Esophagus mucosa (tissue), 1 donor: ENCODE data around the gene UCP1. TPM values are rescaled to one million over a fixed set of nuclear protein-coding genes. Genes with fewer than 3 reads are reported as not detected.

Experiments
- ATAC-seq: fragments of 200-7000 bp; cut with Tn5 transposase; one replicate; pipeline ENCODE4 v1.9.1; 2020
- total RNA-seq: library from RNA; stranded (reverse); gene quantifications from one replicate; pipeline ENCODE4 v1.2.4, GENCODE V29; 2023
- donor health status: DM: yes; HTN: yes; CAD: no.

Gene UCP1
- not detected for total RNA-seq

- peak; percentile 66 for ATAC-seq
Measured at GRCh38 chr4:140568507-140569306, at the start of gene UCP1. Gene UCP1, minus strand, starts transcription at chr4:140568961. Its CDS starts 232 bp downstream, at chr4:140568729.

GRCh38 chr4:140617499-140618248 lies 48.9 kb upstream of the UCP1 start:
- ATAC-seq = no peak

GRCh38 chr4:140615451-140615850 lies 46.7 kb upstream of the UCP1 start:
- ATAC-seq = no peak

GRCh38 chr4:140612357-140612756 lies 43.6 kb upstream of the UCP1 start:
- ATAC-seq = no peak

GRCh38 chr4:140611854-140612253 lies 43.1 kb upstream of the UCP1 start:
- peak; percentile 42 for ATAC-seq

GRCh38 chr4:140609548-140610425 lies 41.0 kb upstream of the UCP1 start:
- ATAC-seq = peak; percentile 69

GRCh38 chr4:140607852-140608251 lies 39.1 kb upstream of the UCP1 start:
- no peak for ATAC-seq

- ATAC-seq = no peak
Measured at GRCh38 chr4:140604544-140604943, 35.8 kb upstream of the UCP1 start.

GRCh38 chr4:140603286-140603685 lies 34.5 kb upstream of the UCP1 start:
- no peak for ATAC-seq

GRCh38 chr4:140602714-140603113 lies 34.0 kb upstream of the UCP1 start:
- ATAC-seq = no peak

- ATAC-seq = no peak
Measured at GRCh38 chr4:140600408-140600807, 31.6 kb upstream of the UCP1 start.

GRCh38 chr4:140595065-140595464 lies 26.3 kb upstream of the UCP1 start:
- ATAC-seq = peak; percentile 96

- ATAC-seq = no peak
Measured at GRCh38 chr4:140584439-140584838, 15.7 kb upstream of the UCP1 start.

GRCh38 chr4:140581078-140581477 lies 12.3 kb upstream of the UCP1 start:
- no peak for ATAC-seq

- no peak for ATAC-seq
Measured at GRCh38 chr4:140579278-140579677, 10.5 kb upstream of the UCP1 start.

GRCh38 chr4:140575489-140575888 lies 6.7 kb upstream of the UCP1 start:
- ATAC-seq = no peak

GRCh38 chr4:140571620-140572019 lies 2.9 kb upstream of the UCP1 start:
- no peak for ATAC-seq

GRCh38 chr4:140569307-140569638 lies 512 bp upstream of the UCP1 start:
- no peak for ATAC-seq

GRCh38 chr4:140559696-140560095 lies 9.1 kb downstream of the UCP1 start:
- no peak for ATAC-seq

- no peak for ATAC-seq
Measured at GRCh38 chr4:140557831-140558435, 10.8 kb downstream of the UCP1 start.

- no peak for ATAC-seq
Measured at GRCh38 chr4:140556372-140557085, 12.2 kb downstream of the UCP1 start.

- ATAC-seq = no peak
Measured at GRCh38 chr4:140533951-140534480, 34.7 kb downstream of the UCP1 start.
